ENCODE results near the gene SREK1IP1. TPM values are rescaled to one million over a fixed set of nuclear protein-coding genes. Genes with fewer than 3 reads are reported as not detected.
A peak's percentile ranks its signal among the peaks of the same experiment; 100 is the strongest.

The SREK1IP1 gene
- total and polyA plus RNA-seq, 9 of the 15 experiments (the other 6 are each of a cell fraction or from before 2014, with no cell fraction given) = 6.9 to 45.2 (median 21.7) TPM

- no peak overlapping the region for H3K4me3 ChIP-seq
- BruUV-seq (replicated peaks) = no TSS peak
- ChIA-PET POLR2A (interaction anchor here (0.9 kb wide), 1 partner anchor 38 kb away, joined by 3 read pairs; no protein-coding TSS in a partner anchor), CTCF (ENCODE audit: low intra/inter-chr PET ratio) (no interaction called here)
- 91% methylated on average over 4 of the region's 4 CpGs for WGBS (ENCODE audit: insufficient coverage, low coverage, missing lambda C conversion rate)
- TF ChIP-seq RBM17 (IDR thresholded peaks at IDR 0.05; ENCODE audit: borderline replicate concordance, low read depth, low read length) (no peak), CXXC5 (CRISPR knock-in tag; IDR thresholded peaks at IDR 0.05) (no peak), HNRNPK (IDR thresholded peaks at IDR 0.05; ENCODE audit: low read depth, low read length, poor library complexity, severe bottlenecking) (no peak)
- no peaks in the 10 kb centered on the region for H3K9me3 ChIP-seq (replicated peaks; ENCODE audit: control insufficient read depth, insufficient read depth, low read depth, low read length)
- no peaks in the 10 kb centered on the region for H3K27me3 ChIP-seq (ENCODE audit: control insufficient read depth in 2 of 2, insufficient read depth in 2 of 2, low read length in 2 of 2)
- no peak for DNase-seq (ENCODE audit: extremely low read depth in 1 of 4, low spot score in 3 of 4)
- H3K9me1 ChIP-seq (ENCODE audit: control insufficient read depth, insufficient read depth, low read length) = no peaks in the 10 kb centered on the region
- in situ Hi-C loops (cut with MboI) = no loop called here
- no peak for ATAC-seq
- H3K4me2 ChIP-seq (ENCODE audit: insufficient read depth, low read length) = no peak overlapping the region
- peaks cover 0 to 25% of the 10 kb centered on the region in 2 experiments; a peak in 2 of 5 replicates for H3K4me1 ChIP-seq (replicated peaks in 1 of 2; ENCODE audit: control insufficient read depth in 2 of 2, insufficient read depth in 2 of 2, low read length in 2 of 2)
- peaks cover 42% of the 10 kb centered on the region for H3K36me3 ChIP-seq (ENCODE audit: control insufficient read depth, insufficient read depth, low read length)
- peaks cover 73% of the 10 kb centered on the region for H3K79me2 ChIP-seq (ENCODE audit: control insufficient read depth, insufficient read depth, low read length)
- no peak for FAIRE-seq
- no peak overlapping the region for H3K9ac ChIP-seq (ENCODE audit: insufficient read depth in 1 of 2, low read depth in 2 of 2, low read length in 2 of 2)
- H4K20me1 ChIP-seq (replicated peaks; ENCODE audit: control insufficient read depth, insufficient read depth, low read length) = 0 out of 2 replicates have a peak, but pooled peaks cover 4% of the 10 kb centered on the region
- no peak overlapping the region for H3K27ac ChIP-seq (ENCODE audit: extremely low read depth, low read depth, low read length)
- H2AFZ ChIP-seq (ENCODE audit: low read depth, low read length) = no peak overlapping the region
- intact Hi-C loops (cut with micrococcal nuclease) = no loop called here
Observed at GRCh38 chr5:64763948-64764503, 4.5 kb downstream of the SREK1IP1 start.

DNA sequence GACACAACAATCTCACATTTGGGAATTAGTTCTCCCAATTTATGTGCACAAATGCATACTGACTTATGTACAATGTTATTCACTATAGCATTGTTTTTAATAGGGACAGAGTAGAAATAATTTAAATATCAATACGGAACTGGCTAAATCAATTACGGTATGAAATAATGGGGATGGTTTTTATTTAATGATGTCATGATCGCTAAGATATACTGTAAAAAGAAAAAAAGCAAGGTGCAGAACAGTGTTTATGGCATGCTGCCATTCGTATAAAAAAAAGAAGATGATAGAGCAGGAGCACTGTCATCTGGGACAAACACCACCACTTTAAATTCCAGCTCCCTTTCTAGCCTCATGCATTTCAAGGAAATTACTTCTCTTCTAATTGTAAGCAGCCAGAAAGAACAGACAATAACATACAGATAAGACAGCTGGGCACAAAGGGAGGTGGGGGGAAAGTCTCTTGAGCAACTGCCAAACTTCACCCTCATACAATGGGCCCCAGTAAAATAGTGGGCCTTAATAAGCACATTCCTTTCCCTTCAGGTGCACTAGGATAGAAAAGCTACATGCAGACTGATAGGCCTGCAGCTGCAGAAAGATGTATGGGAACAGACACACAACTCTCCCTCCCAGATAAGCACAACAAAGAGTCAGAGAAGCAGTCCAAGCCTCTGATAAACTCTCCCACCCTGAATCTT lies 8.4 kb downstream of the SREK1IP1 start:
- Histone ChIP-seq H3K9me1 (ENCODE audit: control insufficient read depth, insufficient read depth, low read length) (no peaks in the 10 kb centered on the region), H3K9me3 (replicated peaks; ENCODE audit: control insufficient read depth, insufficient read depth, low read depth, low read length) (no peaks in the 10 kb centered on the region), H3K27ac (ENCODE audit: extremely low read depth, low read depth, low read length) (no peak overlapping the region), H3K9ac (ENCODE audit: insufficient read depth in 1 of 2, low read depth in 2 of 2, low read length in 2 of 2) (no peak overlapping the region), H3K27me3 (ENCODE audit: control insufficient read depth in 2 of 2, insufficient read depth in 2 of 2, low read length in 2 of 2) (no peaks in the 10 kb centered on the region), H3K4me3 (no peak overlapping the region), H3K36me3 (ENCODE audit: control insufficient read depth, insufficient read depth, low read length) (peaks cover 20% of the 10 kb centered on the region; the same call in 2 of the 3 replicates), H3K4me1 (replicated peaks in 1 of 2; ENCODE audit: control insufficient read depth in 2 of 2, insufficient read depth in 2 of 2, low read length in 2 of 2) (peaks cover 0 to 11% of the 10 kb centered on the region in 2 experiments; a peak in 2 of 5 replicates), H3K4me2 (ENCODE audit: insufficient read depth, low read length) (no peak overlapping the region), H3K79me2 (ENCODE audit: control insufficient read depth, insufficient read depth, low read length) (peaks cover 60% of the 10 kb centered on the region), H2AFZ (ENCODE audit: low read depth, low read length) (no peak overlapping the region), H4K20me1 (replicated peaks; ENCODE audit: control insufficient read depth, insufficient read depth, low read length) (0 out of 2 replicates have a peak, but pooled peaks cover 4% of the 10 kb centered on the region)
- WGBS (ENCODE audit: insufficient coverage, low coverage, missing lambda C conversion rate) = 67% methylated on average over 4 of the region's 4 CpGs
- CTCF ChIA-PET (ENCODE audit: low intra/inter-chr PET ratio) = no interaction called here
- intact Hi-C loops (cut with micrococcal nuclease) (no loop called here), in situ Hi-C loops (cut with MboI) (no loop called here)
- DNase-seq (ENCODE audit: extremely low read depth in 1 of 4, low spot score in 3 of 4) (peak in 2 of 4 experiments; percentile 7 to 60), FAIRE-seq (peak; percentile 77), ATAC-seq (peak; percentile 76)
- no TSS peak for BruUV-seq (replicated peaks)
- POLR2A ChIA-PET = no interaction called here
- TF ChIP-seq, protein P1, sequence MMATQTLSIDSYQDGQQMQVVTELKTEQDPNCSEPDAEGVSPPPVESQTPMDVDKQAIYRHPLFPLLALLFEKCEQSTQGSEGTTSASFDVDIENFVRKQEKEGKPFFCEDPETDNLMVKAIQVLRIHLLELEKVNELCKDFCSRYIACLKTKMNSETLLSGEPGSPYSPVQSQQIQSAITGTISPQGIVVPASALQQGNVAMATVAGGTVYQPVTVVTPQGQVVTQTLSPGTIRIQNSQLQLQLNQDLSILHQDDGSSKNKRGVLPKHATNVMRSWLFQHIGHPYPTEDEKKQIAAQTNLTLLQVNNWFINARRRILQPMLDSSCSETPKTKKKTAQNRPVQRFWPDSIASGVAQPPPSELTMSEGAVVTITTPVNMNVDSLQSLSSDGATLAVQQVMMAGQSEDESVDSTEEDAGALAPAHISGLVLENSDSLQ (IDR thresholded peaks at IDR 0.05) = no peak
- TF ChIP-seq, protein P2, sequence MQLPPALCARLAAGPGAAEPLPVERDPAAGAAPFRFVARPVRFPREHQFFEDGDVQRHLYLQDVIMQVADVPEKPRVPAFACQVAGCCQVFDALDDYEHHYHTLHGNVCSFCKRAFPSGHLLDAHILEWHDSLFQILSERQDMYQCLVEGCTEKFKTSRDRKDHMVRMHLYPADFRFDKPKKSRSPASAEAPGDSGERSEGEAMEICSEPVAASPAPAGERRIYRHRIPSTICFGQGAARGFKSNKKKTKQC (CRISPR knock-in tag; IDR thresholded peaks at IDR 0.05) = no peak
- no peak for TF ChIP-seq ZNF253 (CRISPR knock-in tag; conservative IDR thresholded peaks at IDR 0.05)
- no peak for TF ChIP-seq ZBED1 (IDR thresholded peaks at IDR 0.05)
- TF ChIP-seq CBFB (CRISPR knock-in tag; IDR thresholded peaks at IDR 0.05) = no peak
- no peak for TF ChIP-seq HES1 (IDR thresholded peaks at IDR 0.05; ENCODE audit: low read depth)
- TF ChIP-seq, protein P3, sequence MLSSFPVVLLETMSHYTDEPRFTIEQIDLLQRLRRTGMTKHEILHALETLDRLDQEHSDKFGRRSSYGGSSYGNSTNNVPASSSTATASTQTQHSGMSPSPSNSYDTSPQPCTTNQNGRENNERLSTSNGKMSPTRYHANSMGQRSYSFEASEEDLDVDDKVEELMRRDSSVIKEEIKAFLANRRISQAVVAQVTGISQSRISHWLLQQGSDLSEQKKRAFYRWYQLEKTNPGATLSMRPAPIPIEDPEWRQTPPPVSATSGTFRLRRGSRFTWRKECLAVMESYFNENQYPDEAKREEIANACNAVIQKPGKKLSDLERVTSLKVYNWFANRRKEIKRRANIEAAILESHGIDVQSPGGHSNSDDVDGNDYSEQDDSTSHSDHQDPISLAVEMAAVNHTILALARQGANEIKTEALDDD (IDR thresholded peaks at IDR 0.05) = no peak
- TF ChIP-seq BACH1 (tag; IDR thresholded peaks at IDR 0.05) = no peak
